Activated T-helper 2 cell treated with anti-CD3 and anti-CD28 coated beads, Interferon-gamma antibody, Interleukin-2, Interleukin-4, amounts not matched to agents 10 μg/mL and 5 μg/mL and 100 μg/mL, durations not matched to agents 14 hours and 24 hours and 36 hours (primary cell): ENCODE data around the gene TSPAN11. TPM values are rescaled to one million over a fixed set of nuclear protein-coding genes. Genes with fewer than 3 reads are reported as not detected.

Experiments
- DNase-seq: peaks from one replicate; pipeline ENCODE4 v3.0.0; 2021; ENCODE audit warnings: low spot score
- H3K27ac Mint-ChIP-seq: one replicate; pipeline ENCODE4 v1.8.0; 2021; ENCODE audit warnings: mixed read lengths
- H3K27me3 Mint-ChIP-seq: one replicate; pipeline ENCODE4 v1.8.0; 2021; ENCODE audit warnings: low read depth, mixed read lengths
- H3K36me3 Mint-ChIP-seq: one replicate; pipeline ENCODE4 v1.8.0; 2021; ENCODE audit warnings: low read depth, mixed read lengths
- H3K4me1 Mint-ChIP-seq: one replicate; pipeline ENCODE4 v1.8.0; 2021; ENCODE audit warnings: low read depth, mixed read lengths
- H3K4me3 Mint-ChIP-seq: one replicate; pipeline ENCODE4 v1.8.0; 2021; ENCODE audit warnings: low read depth, mild to moderate bottlenecking, moderate library complexity, mixed read lengths
- H3K9me3 Mint-ChIP-seq: one replicate; pipeline ENCODE4 v1.8.0; 2021; ENCODE audit warnings: mixed read lengths
- intact Hi-C: fragments of 100-400 bp; cut with micrococcal nuclease; formaldehyde crosslinking; loops from one replicate; pipeline ENCODE4 v1.15.1; 2023
- total RNA-seq: library from RNA; stranded (reverse); gene quantifications from 2 replicates; pipeline ENCODE4 v1.2.3, GENCODE V29; 2022

TSPAN11 gene
- total RNA-seq, 1 donor from 2014 or later: not detected

DNA sequence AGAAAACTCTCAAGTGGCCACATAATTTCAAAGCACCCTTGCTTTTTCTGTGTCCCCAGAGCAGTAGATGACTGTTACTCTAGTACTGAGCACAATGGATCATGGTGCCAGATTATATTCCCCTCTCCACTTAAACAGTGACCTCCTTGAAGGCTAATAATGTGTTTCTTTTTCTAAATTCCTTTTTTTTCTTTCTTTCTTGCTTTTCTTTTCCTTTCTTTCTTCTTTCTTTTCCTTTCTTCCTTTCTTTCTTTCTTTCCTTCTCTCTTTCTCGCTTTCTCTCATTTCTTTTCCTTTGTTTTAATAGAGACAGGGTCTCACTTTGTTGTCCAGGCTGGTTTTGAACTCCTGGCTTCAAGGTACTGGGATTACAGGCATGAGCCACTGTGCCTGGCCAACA is 26.2 kb upstream of the TSPAN11 start:
- no peak for DNase-seq
- H3K9me3 Mint-ChIP-seq: no peaks in the 10 kb centered on the region
- H3K36me3 Mint-ChIP-seq: no peaks in the 10 kb centered on the region
- H3K27ac Mint-ChIP-seq: no peak overlapping the region
- H3K27me3 Mint-ChIP-seq: no peaks in the 10 kb centered on the region
- no peak overlapping the region for H3K4me3 Mint-ChIP-seq
- no peaks in the 10 kb centered on the region for H3K4me1 Mint-ChIP-seq
- intact Hi-C loops: no loop called here

DNA sequence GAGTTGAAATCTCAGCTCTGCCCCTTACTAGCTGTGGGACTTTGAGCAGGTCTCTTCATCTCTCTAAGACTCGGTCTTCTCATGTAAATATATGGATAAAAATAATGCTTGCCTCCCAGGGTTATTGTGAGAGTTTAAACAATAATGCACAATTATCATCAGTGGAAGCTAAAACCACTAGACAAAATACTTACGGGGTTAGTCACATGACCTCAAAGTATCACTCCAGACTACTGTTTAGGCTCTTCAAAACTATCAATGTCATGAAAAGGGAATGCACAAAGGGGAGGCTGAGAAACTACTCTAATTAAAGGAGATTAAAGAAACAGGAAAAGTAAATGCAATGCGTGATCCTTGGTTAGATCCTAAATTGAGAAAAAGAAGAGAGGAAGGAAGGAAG is 24.5 kb upstream of the TSPAN11 start:
- DNase-seq: no peak
- H3K4me3 Mint-ChIP-seq: no peak overlapping the region
- intact Hi-C loops: no loop called here
- H3K9me3 Mint-ChIP-seq: no peaks in the 10 kb centered on the region
- H3K36me3 Mint-ChIP-seq: no peaks in the 10 kb centered on the region
- no peaks in the 10 kb centered on the region for H3K27me3 Mint-ChIP-seq
- no peak overlapping the region for H3K27ac Mint-ChIP-seq
- no peaks in the 10 kb centered on the region for H3K4me1 Mint-ChIP-seq

DNA sequence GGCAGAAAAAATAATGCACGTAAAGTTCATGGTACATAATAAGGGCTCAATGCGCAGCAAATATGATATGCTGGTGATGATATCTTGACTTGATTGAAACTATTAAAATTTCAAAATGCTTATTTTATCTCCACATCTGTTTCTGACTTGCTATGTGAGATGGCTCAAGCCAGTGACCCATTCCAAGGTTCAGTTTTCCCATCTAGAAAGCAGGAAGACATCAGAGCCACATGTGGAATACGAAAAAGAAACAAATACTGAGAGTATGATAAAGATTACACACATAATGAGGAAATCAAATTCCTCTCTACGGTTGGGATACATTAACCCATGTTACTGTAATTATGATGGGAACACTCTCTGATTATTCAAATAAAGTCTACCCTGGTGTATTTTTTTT is 24.0 kb upstream of the TSPAN11 start:
- Mint-ChIP-seq H3K9me3 (no peaks in the 10 kb centered on the region), H3K4me3 (no peak overlapping the region), H3K27ac (no peak overlapping the region), H3K27me3 (no peaks in the 10 kb centered on the region), H3K4me1 (no peaks in the 10 kb centered on the region), H3K36me3 (no peaks in the 10 kb centered on the region)
- no peak for DNase-seq
- intact Hi-C loops: no loop called here

GRCh38 chr12:30905463-30906009 is 21.0 kb upstream of the TSPAN11 start:
- intact Hi-C loops: no loop called here
- H3K4me1 Mint-ChIP-seq: no peaks in the 10 kb centered on the region
- no peak overlapping the region for H3K4me3 Mint-ChIP-seq
- H3K36me3 Mint-ChIP-seq: no peaks in the 10 kb centered on the region
- H3K27me3 Mint-ChIP-seq: no peaks in the 10 kb centered on the region
- no peaks in the 10 kb centered on the region for H3K9me3 Mint-ChIP-seq
- DNase-seq: no peak
- no peak overlapping the region for H3K27ac Mint-ChIP-seq

GRCh38 chr12:30908076-30908721 is 18.3 kb upstream of the TSPAN11 start:
- Mint-ChIP-seq H3K27ac (no peak overlapping the region), H3K9me3 (no peaks in the 10 kb centered on the region), H3K4me3 (no peak overlapping the region), H3K27me3 (peaks cover under 1% of the 10 kb centered on the region), H3K4me1 (no peaks in the 10 kb centered on the region), H3K36me3 (no peaks in the 10 kb centered on the region)
- intact Hi-C loops: no loop called here
- DNase-seq: no peak

DNA sequence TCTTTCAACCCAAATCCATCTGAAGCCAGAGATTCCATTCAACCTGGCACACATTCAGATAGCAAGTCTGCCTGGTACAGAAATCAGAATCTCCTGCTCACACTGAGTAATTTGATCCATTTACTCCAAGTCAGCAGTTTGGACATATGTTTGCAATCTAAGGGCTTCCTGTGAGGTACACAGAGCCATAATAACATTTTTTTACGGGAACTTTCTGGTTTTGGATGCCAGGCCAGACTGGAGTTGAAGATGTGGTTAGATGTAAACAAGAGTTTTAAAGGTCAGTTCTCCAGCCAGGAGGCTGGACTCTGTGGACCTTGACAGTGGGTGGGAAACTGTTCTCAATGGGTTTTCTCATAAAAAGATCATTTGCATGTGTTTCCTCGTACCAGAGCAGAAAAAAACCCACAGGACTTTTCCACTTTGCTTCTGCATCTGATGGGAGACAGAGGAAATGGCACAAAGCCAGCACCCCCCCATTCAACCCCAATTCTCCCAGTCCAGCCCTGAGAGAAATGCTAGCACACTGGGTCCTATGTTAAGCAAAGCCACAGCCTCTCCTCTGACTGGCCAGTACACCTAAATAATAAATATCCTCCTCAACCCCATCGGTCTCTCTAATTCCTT is 17.7 kb upstream of the TSPAN11 start:
- Mint-ChIP-seq H3K4me1 (no peaks in the 10 kb centered on the region), H3K4me3 (no peak overlapping the region), H3K27ac (no peak overlapping the region), H3K9me3 (no peaks in the 10 kb centered on the region), H3K36me3 (no peaks in the 10 kb centered on the region), H3K27me3 (peaks cover 3% of the 10 kb centered on the region)
- intact Hi-C loops: no loop called here
- no peak for DNase-seq

DNA sequence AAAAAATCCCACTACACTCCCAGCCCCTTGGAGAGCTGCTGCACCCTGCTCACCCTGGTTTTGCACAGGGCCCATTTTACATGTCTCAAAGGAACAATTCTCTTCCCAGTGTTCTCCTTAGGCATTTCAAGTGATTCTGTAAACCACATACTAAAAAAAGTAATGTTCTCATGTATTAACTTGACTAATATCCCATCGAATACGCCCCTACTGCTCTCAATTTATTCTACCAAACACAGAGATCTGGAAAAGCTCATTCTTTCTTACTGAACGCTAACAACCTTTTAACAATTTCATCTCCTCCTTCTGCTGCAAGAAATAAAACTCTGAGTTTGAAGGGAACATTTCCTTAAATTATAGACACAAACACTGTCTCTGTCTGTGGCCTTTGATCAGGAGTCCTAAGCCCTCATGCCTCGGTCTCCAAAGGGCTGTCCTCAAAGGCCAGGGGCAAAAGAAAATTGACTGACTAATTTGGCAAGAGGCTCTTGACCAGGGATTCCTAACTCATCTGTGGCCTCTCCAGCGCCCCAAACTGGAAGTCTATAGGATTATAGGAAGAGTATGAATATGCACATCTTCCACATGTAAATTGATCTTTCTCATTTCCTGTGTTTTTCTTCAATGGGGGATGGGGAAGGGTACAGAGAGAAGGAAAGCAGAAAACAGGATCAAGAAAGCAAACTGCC is 17.1 kb upstream of the TSPAN11 start:
- H3K27me3 Mint-ChIP-seq: peaks cover 3% of the 10 kb centered on the region

DNA sequence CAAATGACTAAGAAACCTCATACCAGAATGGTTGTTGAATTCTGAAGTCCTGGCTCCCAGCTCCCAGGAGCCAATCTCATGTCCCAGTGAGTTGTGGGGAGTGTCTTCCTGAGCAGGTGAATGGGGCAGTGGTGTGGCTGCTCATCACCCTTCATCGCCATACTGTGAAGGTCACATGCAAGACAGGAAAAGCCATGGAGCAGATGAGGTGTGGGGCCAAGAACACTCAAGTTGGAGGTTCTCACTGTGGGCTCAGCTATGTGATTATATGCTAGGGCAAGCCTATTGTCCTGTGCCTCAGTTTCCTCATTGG is 16.6 kb upstream of the TSPAN11 start:
- H3K27ac Mint-ChIP-seq: no peak overlapping the region
- intact Hi-C loops: no loop called here
- no peak overlapping the region for H3K4me3 Mint-ChIP-seq
- no peaks in the 10 kb centered on the region for H3K36me3 Mint-ChIP-seq
- no peaks in the 10 kb centered on the region for H3K4me1 Mint-ChIP-seq
- H3K9me3 Mint-ChIP-seq: no peaks in the 10 kb centered on the region
- DNase-seq: no peak
- peaks cover 3% of the 10 kb centered on the region for H3K27me3 Mint-ChIP-seq

More for the DNA sequence above, 17.1 kb upstream of the TSPAN11 start:
- no peaks in the 10 kb centered on the region for H3K4me1 Mint-ChIP-seq
- H3K36me3 Mint-ChIP-seq: no peaks in the 10 kb centered on the region
- no peaks in the 10 kb centered on the region for H3K9me3 Mint-ChIP-seq
- intact Hi-C loops: no loop called here
- no peak overlapping the region for H3K27ac Mint-ChIP-seq
- H3K4me3 Mint-ChIP-seq: no peak overlapping the region
- no peak for DNase-seq

DNA sequence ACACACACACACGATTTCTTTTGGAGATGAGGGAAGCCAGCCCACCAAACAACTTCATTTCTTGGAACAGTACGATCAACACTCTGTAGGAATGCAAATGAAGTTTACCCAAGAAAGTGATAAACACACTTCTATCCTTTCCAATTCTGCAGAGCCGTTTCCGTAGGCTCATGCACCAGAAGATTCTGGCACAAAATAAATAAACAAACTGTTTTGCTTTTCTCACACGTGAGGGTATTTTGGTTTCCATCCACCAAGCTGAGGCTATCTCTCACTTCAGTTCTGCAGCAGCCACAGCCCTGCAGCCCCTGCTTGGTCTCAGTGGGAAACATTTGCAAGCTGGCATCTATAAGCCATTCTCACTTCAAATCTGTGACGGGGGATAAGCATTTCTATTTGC is 15.3 kb upstream of the TSPAN11 start:
- DNase-seq: no peak
- intact Hi-C loops: no loop called here
- H3K4me3 Mint-ChIP-seq: no peak overlapping the region
- no peaks in the 10 kb centered on the region for H3K4me1 Mint-ChIP-seq
- peaks cover 3% of the 10 kb centered on the region for H3K27me3 Mint-ChIP-seq
- no peaks in the 10 kb centered on the region for H3K36me3 Mint-ChIP-seq
- no peak overlapping the region for H3K27ac Mint-ChIP-seq
- no peaks in the 10 kb centered on the region for H3K9me3 Mint-ChIP-seq

- Mint-ChIP-seq H3K36me3 (no peaks in the 10 kb centered on the region), H3K4me3 (no peak overlapping the region), H3K4me1 (no peaks in the 10 kb centered on the region), H3K27ac (no peak overlapping the region), H3K27me3 (peaks cover 10% of the 10 kb centered on the region), H3K9me3 (no peaks in the 10 kb centered on the region)
- no peak for DNase-seq
- intact Hi-C loops: no loop called here
Observed at GRCh38 chr12:30913323-30913722, 13.2 kb upstream of the TSPAN11 start.

GRCh38 chr12:30914986-30915591 is 11.5 kb upstream of the TSPAN11 start:
- H3K36me3 Mint-ChIP-seq: no peaks in the 10 kb centered on the region
- peaks cover 12% of the 10 kb centered on the region for H3K27me3 Mint-ChIP-seq

GRCh38 chr12:30923057-30923456 is 3.5 kb upstream of the TSPAN11 start:
- H3K27ac Mint-ChIP-seq: no peak overlapping the region
- intact Hi-C loops: no loop called here
- no peaks in the 10 kb centered on the region for H3K4me1 Mint-ChIP-seq
- no peak for DNase-seq
- H3K4me3 Mint-ChIP-seq: no peak overlapping the region
- no peaks in the 10 kb centered on the region for H3K36me3 Mint-ChIP-seq
- H3K9me3 Mint-ChIP-seq: no peaks in the 10 kb centered on the region
- peaks cover 41% of the 10 kb centered on the region for H3K27me3 Mint-ChIP-seq

More at GRCh38 chr12:30914986-30915591, 11.5 kb upstream of the TSPAN11 start:
- no peaks in the 10 kb centered on the region for H3K4me1 Mint-ChIP-seq
- no peaks in the 10 kb centered on the region for H3K9me3 Mint-ChIP-seq
- no peak overlapping the region for H3K27ac Mint-ChIP-seq
- DNase-seq: no peak
- H3K4me3 Mint-ChIP-seq: no peak overlapping the region
- intact Hi-C loops: no loop called here
